Liver (tissue), 9 donors: Measurements from ENCODE around the gene PHETA1. TPM values are rescaled to one million over a fixed set of nuclear protein-coding genes. Genes with fewer than 3 reads are reported as not detected.

ENCODE experiments used
- DNase-seq: peaks from one replicate; pipeline ENCODE4 v3.0.0-alpha.2; 2017; ENCODE audit warnings: low spot score
- H3K27ac ChIP-seq, 2 donors: one replicate each; pipeline ENCODE4 v1.7.0; 2013; ENCODE audit warnings: inconsistent platforms in 2 of 2, low read length in 2 of 2, control low read depth in 1 of 2, low read depth in 1 of 2, mild to moderate bottlenecking in 1 of 2
- H3K27me3 ChIP-seq, 4 donors: one replicate each; pipeline versions ENCODE4 v1.6.1 to v1.7.0; 2013; ENCODE audit warnings: low read length in 3 of 4, inconsistent platforms in 1 of 4, mild to moderate bottlenecking in 1 of 4, moderate library complexity in 1 of 4; ENCODE audit not compliant: control insufficient read depth in 4 of 4, insufficient read depth in 4 of 4
- H3K36me3 ChIP-seq, 4 donors: one replicate each; pipeline versions ENCODE4 v1.6.1 to v1.7.0; 2013; ENCODE audit warnings: low read length in 3 of 4, mild to moderate bottlenecking in 3 of 4, low read depth in 1 of 4, moderate library complexity in 1 of 4; ENCODE audit not compliant: control insufficient read depth in 4 of 4, insufficient read depth in 3 of 4
- H3K4me1 ChIP-seq, 4 donors: one replicate each; pipeline versions ENCODE4 v1.6.1 to v1.7.0; 2013; ENCODE audit warnings: low read length in 3 of 4, mild to moderate bottlenecking in 3 of 4, moderate library complexity in 1 of 4; ENCODE audit not compliant: control insufficient read depth in 4 of 4, insufficient read depth in 4 of 4
- H3K4me3 ChIP-seq, 3 donors: one replicate each; pipeline versions ENCODE4 v1.6.1 to v1.7.0; 2013; ENCODE audit warnings: low read length in 3 of 3, control low read depth in 1 of 3, low read depth in 1 of 3, mild to moderate bottlenecking in 1 of 3
- H3K9ac ChIP-seq, 2 donors: one replicate each; pipeline ENCODE4 v1.7.0; 2013; ENCODE audit warnings: low read length in 2 of 2, mild to moderate bottlenecking in 2 of 2, moderate library complexity in 2 of 2, control low read depth in 1 of 2, low read depth in 1 of 2
- H3K9me3 ChIP-seq, 4 donors: one replicate each; pipeline versions ENCODE4 v1.6.1 to v1.7.0; 2013; ENCODE audit warnings: low read length in 3 of 4; ENCODE audit not compliant: control insufficient read depth in 4 of 4
- ATF3 ChIP-seq: IDR thresholded peaks from 2 replicates; pipeline ENCODE4 v1.6.1; 2016; ENCODE audit warnings: antibody characterized with exemption
- CTCF ChIP-seq: fragments of 150-350 bp; IDR thresholded peaks from 2 replicates; pipeline ENCODE4 v1.5.1; 2017; ENCODE audit warnings: improper control_type of control experiment, low read depth, low read length; ENCODE audit not compliant: missing input control
- EGR1 ChIP-seq, 2 donors: IDR thresholded peaks; 2 replicates each; pipeline ENCODE4 v1.6.1; 2016 to 2018; ENCODE audit warnings: antibody characterized with exemption in 2 of 2, low read depth in 2 of 2
- FOXA1 ChIP-seq: IDR thresholded peaks from 2 replicates; pipeline ENCODE4 v1.6.1; 2016; ENCODE audit warnings: antibody characterized with exemption
- FOXA2 ChIP-seq: IDR thresholded peaks from 2 replicates; pipeline ENCODE4 v1.6.1; 2016; ENCODE audit warnings: antibody characterized with exemption
- GABPA ChIP-seq, 2 donors: IDR thresholded peaks in 1 of 2; conservative IDR thresholded peaks in 1 of 2; 2 replicates each; pipeline ENCODE4 v1.6.1; 2016; ENCODE audit warnings: antibody characterized with exemption in 2 of 2, mild to moderate bottlenecking in 1 of 2, moderate library complexity in 1 of 2
- HNF4A ChIP-seq, 2 donors: conservative IDR thresholded peaks; 2 replicates each; pipeline ENCODE4 v1.6.1; 2016; ENCODE audit warnings: antibody characterized with exemption in 2 of 2, mild to moderate bottlenecking in 2 of 2
- HNF4G ChIP-seq: IDR thresholded peaks from 2 replicates; pipeline ENCODE4 v1.6.1; 2016; ENCODE audit warnings: antibody characterized with exemption
- JUND ChIP-seq, 2 donors: IDR thresholded peaks; 2 replicates each; pipeline ENCODE4 v1.6.1; 2016; ENCODE audit warnings: antibody characterized with exemption in 2 of 2
- MAX ChIP-seq: IDR thresholded peaks from 2 replicates; pipeline ENCODE4 v1.6.1; 2016; ENCODE audit warnings: antibody characterized with exemption
- NR2F2 ChIP-seq: IDR thresholded peaks from 2 replicates; pipeline ENCODE4 v1.6.1; 2016; ENCODE audit warnings: antibody characterized with exemption
- RAD21 ChIP-seq, 2 donors: IDR thresholded peaks; 2 replicates each; pipeline ENCODE4 v1.6.1; 2016; ENCODE audit warnings: antibody characterized with exemption in 2 of 2, mild to moderate bottlenecking in 2 of 2
- REST ChIP-seq: IDR thresholded peaks from 2 replicates; pipeline ENCODE4 v1.6.1; 2016; ENCODE audit warnings: antibody characterized with exemption, mild to moderate bottlenecking
- RXRA ChIP-seq, 2 donors: IDR thresholded peaks; 2 replicates each; pipeline ENCODE4 v1.6.1; 2017 to 2018; ENCODE audit warnings: antibody characterized with exemption in 2 of 2, mild to moderate bottlenecking in 1 of 2
- SP1 ChIP-seq: IDR thresholded peaks from 2 replicates; pipeline ENCODE4 v1.6.1; 2018; ENCODE audit warnings: antibody characterized with exemption, mild to moderate bottlenecking
- TAF1 ChIP-seq: conservative IDR thresholded peaks from 2 replicates; pipeline ENCODE4 v1.6.1; 2016; ENCODE audit warnings: antibody characterized with exemption, mild to moderate bottlenecking
- YY1 ChIP-seq: IDR thresholded peaks from 2 replicates; pipeline ENCODE4 v1.6.1; 2016; ENCODE audit warnings: antibody characterized with exemption, mild to moderate bottlenecking
- ZBTB33 ChIP-seq: IDR thresholded peaks from 2 replicates; pipeline ENCODE4 v1.6.1; 2016; ENCODE audit warnings: antibody characterized with exemption
- WGBS: extraction: QIAGEN DNeasy Blood & Tissue Kit; methylation state at CpG from one replicate; pipeline ENCODE4 v1.1.7; 2013; 5-methylcytosine and 5-hydroxymethylcytosine counted together
- polyA plus RNA-seq, 2 donors: library from polyadenylated mRNA; stranded (reverse) in 1 of 2; unstranded in 1 of 2; fragments of 200-250 nt in 1 of 2; fragments of >200 nt in 1 of 2; fragmentation: Nextera tagmentation in 1 of 2; extraction: Ambion mirVana in 1 of 2; gene quantifications; one replicate each; pipeline versions ENCODE4 v1.2.1 to v1.2.3, GENCODE V29; 2013 to 2015
- total RNA-seq, 2 donors: library from RNA; depleted of rRNA; stranded (reverse); fragments of >200 nt; gene quantifications; one replicate each; pipeline ENCODE4 v1.2.3, GENCODE V29; 2014
- donor health status: healthy.
- donor health status: healthy.
- donor health status: healthy.
- donor health status: healthy.
- donor health status: healthy.

PHETA1 gene
- total and polyA plus RNA-seq, 4 donors, result 2.4 to 5.7 (median 3.9) TPM

- Histone ChIP-seq H3K27ac (no peak overlapping the region), H3K9ac (no peak overlapping the region), H3K4me1 (no peaks in the 10 kb centered on the region), H3K36me3 (peaks cover 6 to 56% (median 30%) of the 10 kb centered on the region in 4 donors), H3K27me3 (no peaks in the 10 kb centered on the region), H3K4me3 (no peak overlapping the region), H3K9me3 (no peaks in the 10 kb centered on the region)
- 93% methylated on average over 12 of the region's 12 CpGs for WGBS
- TF ChIP-seq RAD21 (IDR thresholded peaks at IDR 0.05) (no peak), RXRA (IDR thresholded peaks at IDR 0.05) (no peak), CTCF (no peak), NR2F2 (no peak), EGR1 (IDR thresholded peaks at IDR 0.05; ENCODE audit: low read depth in 2 of 2) (no peak), JUND (IDR thresholded peaks at IDR 0.05) (no peak), YY1 (no peak), SP1 (no peak), REST (no peak), ZBTB33 (no peak), TAF1 (no peak), GABPA (IDR thresholded peaks at IDR 0.05 in 1 of 2, conservative IDR thresholded peaks at IDR 0.05 in 1 of 2) (no peak), MAX (no peak), FOXA1 (no peak), FOXA2 (no peak), ATF3 (no peak), HNF4G (no peak), HNF4A (conservative IDR thresholded peaks at IDR 0.05) (no peak)
- DNase-seq, result no peak
Measured at GRCh38 chr12:111338096-111338495, 30.8 kb downstream of the PHETA1 start.
